22Rv1 (cell line): Measurements from ENCODE around the gene PTPRQ.

Source experiments
- H3K27ac ChIP-seq: fragments of 450-650 bp; 2 replicates; pipeline ENCODE4 v1.5.1; 2017
- CTCF ChIP-seq: fragments of 450-650 bp; IDR thresholded peaks from 2 replicates; pipeline ENCODE4 v1.5.1; 2017; ENCODE audit warnings: mild to moderate bottlenecking
- ZFX ChIP-seq: fragments of 450-650 bp; IDR thresholded peaks from 2 replicates; pipeline ENCODE4 v1.6.1; 2017; ENCODE audit warnings: antibody characterized with exemption, borderline replicate concordance

Gene PTPRQ

GRCh38 chr12:80717856-80718255 is 273.8 kb downstream of the PTPRQ start:
- no peak overlapping the region for H3K27ac ChIP-seq
- TF ChIP-seq ZFX: no peak
- TF ChIP-seq CTCF: no peak

GRCh38 chr12:80720516-80720915 is 276.5 kb downstream of the PTPRQ start:
- TF ChIP-seq ZFX (no peak), CTCF (no peak)
- no peak overlapping the region for H3K27ac ChIP-seq

- no peak for TF ChIP-seq CTCF
- TF ChIP-seq ZFX: no peak
- no peak overlapping the region for H3K27ac ChIP-seq
Observed at GRCh38 chr12:80721326-80721725, 277.3 kb downstream of the PTPRQ start.
